WI38 (cell line): ENCODE measurements around the gene KRTAP17-1.
"Not testable (repeated sequence)": the region's sequence is repeated elsewhere in the genome, so short reads cannot be mapped to it uniquely, and the experiment has no call there.

Experiments used
- H3K4me3 ChIP-seq: 2 replicates; pipeline ENCODE4 v1.5.1; 2011; ENCODE audit warnings: low read depth, mild to moderate bottlenecking, control low read depth, low read length
- TF ChIP-seq, protein P1 (sequence below): IDR thresholded peaks from 2 replicates; pipeline ENCODE4 v1.5.1; 2012; ENCODE audit warnings: low read depth, mild to moderate bottlenecking, control low read depth, low read length

The KRTAP17-1 gene, protein sequence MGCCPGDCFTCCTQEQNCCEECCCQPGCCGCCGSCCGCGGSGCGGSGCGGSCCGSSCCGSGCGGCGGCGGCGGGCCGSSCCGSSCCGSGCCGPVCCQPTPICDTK

GRCh38 chr17:41315204-41315794, at the start of gene KRTAP17-1:
TSS of gene KRTAP17-1 (minus strand) at chr17:41315710. CDS start at chr17:41315650, 60 bp downstream.
- no peak within 1 kb of the TSS for H3K4me3 ChIP-seq
- TF ChIP-seq, protein P1, sequence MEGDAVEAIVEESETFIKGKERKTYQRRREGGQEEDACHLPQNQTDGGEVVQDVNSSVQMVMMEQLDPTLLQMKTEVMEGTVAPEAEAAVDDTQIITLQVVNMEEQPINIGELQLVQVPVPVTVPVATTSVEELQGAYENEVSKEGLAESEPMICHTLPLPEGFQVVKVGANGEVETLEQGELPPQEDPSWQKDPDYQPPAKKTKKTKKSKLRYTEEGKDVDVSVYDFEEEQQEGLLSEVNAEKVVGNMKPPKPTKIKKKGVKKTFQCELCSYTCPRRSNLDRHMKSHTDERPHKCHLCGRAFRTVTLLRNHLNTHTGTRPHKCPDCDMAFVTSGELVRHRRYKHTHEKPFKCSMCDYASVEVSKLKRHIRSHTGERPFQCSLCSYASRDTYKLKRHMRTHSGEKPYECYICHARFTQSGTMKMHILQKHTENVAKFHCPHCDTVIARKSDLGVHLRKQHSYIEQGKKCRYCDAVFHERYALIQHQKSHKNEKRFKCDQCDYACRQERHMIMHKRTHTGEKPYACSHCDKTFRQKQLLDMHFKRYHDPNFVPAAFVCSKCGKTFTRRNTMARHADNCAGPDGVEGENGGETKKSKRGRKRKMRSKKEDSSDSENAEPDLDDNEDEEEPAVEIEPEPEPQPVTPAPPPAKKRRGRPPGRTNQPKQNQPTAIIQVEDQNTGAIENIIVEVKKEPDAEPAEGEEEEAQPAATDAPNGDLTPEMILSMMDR = no peak

DNA sequence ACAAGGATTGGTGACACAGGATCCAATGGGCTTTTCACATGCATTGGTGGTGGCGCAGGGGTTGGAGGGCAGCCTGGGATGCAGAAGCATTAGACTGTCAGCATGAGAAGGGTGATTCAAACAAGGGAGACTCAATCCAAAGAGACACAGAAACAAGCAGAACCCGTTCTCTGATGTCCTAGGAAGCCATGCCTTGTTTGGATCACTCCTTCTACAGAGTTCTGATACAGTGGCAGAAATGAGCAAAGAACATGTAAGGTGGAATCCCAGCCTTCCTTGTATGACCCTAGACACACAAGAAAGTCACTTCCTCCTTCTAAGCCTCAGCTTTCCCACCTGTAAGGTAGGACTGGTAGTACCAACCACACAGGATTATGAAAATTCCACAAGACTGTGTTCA, 48.4 kb upstream of the KRTAP17-1 start:
- H3K4me3 ChIP-seq = no peak overlapping the region
- TF ChIP-seq, protein P1 = no peak

GRCh38 chr17:41360296-41360995, 44.9 kb upstream of the KRTAP17-1 start:
- no peak overlapping the region for H3K4me3 ChIP-seq

DNA sequence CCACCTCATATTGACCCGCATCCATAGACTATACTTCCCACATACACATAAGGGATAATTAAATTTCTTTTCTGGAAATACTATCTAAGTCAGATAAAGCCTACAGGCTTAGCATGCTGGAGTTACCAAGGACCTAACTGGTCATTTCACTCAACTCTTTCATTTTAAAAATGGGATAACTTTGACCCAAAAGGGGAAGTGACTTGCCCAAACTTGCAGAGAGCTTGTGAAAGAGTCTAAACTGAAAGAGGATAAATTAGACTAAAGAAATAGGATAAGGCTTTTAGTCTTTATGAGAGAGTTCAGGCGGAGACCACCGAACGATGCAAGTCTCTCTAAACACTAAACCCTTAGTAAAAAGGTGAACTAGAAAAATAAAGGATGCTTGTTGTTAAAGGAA, 39.0 kb upstream of the KRTAP17-1 start:
- TF ChIP-seq, protein P1 = no peak
- H3K4me3 ChIP-seq = no peak overlapping the region

More at GRCh38 chr17:41360296-41360995, 44.9 kb upstream of the KRTAP17-1 start:
- TF ChIP-seq, protein P1 = no peak

GRCh38 chr17:41352597-41353366, 37.3 kb upstream of the KRTAP17-1 start:
- no peak overlapping the region for H3K4me3 ChIP-seq
- TF ChIP-seq, protein P1 = no peak

- no peak overlapping the region for H3K4me3 ChIP-seq
- TF ChIP-seq, protein P1 = no peak
Measured at GRCh38 chr17:41351177-41351576, 35.7 kb upstream of the KRTAP17-1 start.

GRCh38 chr17:41350381-41350878, 34.9 kb upstream of the KRTAP17-1 start, which contains the start of gene KRT33A:
TSS of gene KRT33A (minus strand) at chr17:41350828. CDS start at chr17:41350767, 61 bp downstream.
- H3K4me3 ChIP-seq = not testable (repeated sequence)
